Activated naive CD4-positive, alpha-beta T cell treated with anti-CD3 and anti-CD28 coated beads, Interleukin-2, amount 50 U/mL, for 16 hours (primary cell): ENCODE results near the gene KCNS1.
"Not testable (repeated sequence)": the region's sequence is repeated elsewhere in the genome, so short reads cannot be mapped to it uniquely, and the experiment has no call there.

Experiments used
- DNase-seq: peaks from one replicate; pipeline ENCODE4 v3.0.0-alpha.2; 2020

Gene KCNS1

GRCh38 chr20:45100563-45101245 is at the start of gene KCNS1:
Gene KCNS1, minus strand, starts transcription at chr20:45101127. Its CDS starts 1,891 bp downstream, at chr20:45099236.
- DNase-seq: no peak

DNA sequence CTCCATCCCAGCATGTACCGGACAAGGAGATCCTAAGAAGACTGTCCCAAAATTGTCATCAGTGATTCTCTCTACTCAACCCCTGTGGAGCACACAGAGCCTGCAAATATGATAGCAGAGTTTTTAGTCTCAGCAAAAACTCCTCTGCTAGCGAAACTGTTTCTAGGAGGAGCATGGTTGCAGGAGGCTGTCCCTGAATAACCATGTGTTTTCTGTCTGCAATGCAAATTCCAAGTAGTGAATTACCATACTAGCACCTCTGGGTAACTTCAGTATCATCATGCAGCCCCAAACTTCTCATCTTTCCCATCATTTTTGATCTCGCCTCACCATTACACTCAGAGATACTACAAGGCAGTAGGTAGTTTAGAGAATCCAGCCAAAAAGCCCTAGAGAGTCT is 48.1 kb upstream of the KCNS1 start:
- DNase-seq: no peak

DNA sequence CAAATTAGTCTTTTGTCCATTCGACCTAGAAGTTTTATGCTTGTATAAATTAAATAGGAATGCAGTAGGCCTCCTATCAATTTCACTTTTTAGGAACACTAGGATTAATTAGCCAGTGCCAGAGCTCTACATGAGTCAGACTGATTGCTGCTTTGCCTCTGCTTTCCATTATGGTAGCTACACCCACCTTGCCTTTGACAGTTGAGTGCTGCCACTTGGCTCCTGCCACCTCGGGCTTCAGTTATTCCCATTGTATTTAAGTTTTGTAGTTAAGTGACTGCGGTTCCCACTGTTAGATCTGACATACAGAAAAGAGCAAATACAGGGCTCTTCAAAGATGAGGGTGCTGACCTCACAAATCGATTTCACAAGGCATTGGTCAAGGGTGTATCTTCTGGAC is 39.9 kb upstream of the KCNS1 start:
- DNase-seq: no peak

DNA sequence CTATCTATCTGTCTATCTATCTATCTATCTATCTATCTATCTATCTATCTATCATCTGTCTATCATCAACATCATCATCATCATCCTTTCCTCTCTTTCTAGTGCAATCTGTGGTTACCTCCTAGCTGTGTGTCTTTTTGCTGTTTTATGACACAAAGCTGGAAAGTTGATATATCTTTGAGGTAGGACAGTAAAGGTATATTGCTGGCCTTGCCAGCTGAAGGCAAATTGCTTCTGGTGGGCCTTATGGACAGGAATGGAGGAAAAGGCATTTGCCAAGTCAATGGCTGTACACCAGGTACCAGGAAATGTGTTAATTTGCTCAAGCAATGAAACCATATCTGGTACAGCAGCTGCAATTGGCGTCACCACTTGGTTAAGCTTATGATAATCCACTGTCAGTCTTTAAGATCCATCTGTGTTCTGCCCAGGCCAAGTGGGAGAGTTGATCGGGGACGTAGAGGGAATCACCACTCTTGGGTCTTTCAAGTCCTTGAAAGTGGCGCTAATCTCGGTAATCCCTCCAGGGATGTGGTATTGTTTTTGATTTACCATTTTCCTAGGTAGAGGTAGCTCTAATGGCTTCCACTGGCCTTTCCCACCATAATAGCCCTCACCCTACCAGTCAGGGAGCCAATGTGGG is 38.9 kb upstream of the KCNS1 start:
- not testable (repeated sequence) for DNase-seq

DNA sequence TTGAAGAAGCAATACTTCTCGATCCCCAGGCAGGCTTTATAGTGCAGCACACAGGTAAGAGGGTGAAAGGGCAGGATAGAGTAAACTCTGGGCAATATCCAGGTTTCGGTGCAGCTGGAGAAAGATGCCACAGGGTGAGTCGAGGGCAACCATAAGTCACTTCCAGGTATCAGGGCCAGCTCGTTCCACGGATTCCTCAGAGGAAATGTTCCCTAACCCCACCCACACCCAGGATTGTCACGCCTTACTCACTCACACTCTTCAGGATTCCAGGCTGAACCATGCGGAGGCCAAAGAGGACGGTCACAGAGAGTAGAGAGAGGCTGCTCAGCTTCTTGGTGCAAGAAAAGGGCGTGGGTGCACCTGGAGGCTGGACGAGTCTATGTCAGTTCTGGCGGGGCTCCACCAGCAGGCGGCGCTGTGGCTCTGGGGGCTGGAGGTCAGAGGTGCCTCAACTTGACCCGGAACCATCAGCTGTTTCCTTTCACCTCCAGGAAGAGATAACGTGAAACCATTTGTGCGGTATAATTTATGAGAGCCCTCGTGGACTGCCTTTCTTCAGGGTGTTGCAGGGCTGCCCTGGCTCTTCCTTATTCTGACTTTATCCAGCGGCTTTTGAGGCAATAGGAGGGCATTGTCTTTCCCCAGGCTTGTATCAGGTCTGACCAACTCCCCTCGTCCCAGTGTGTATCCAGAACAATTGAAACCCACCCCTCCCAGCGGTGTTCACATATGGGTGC is 37.8 kb upstream of the KCNS1 start:
- peak; percentile 50 for DNase-seq

- DNase-seq: no peak
Observed at GRCh38 chr20:45136911-45137310, 36.0 kb upstream of the KCNS1 start.

DNA sequence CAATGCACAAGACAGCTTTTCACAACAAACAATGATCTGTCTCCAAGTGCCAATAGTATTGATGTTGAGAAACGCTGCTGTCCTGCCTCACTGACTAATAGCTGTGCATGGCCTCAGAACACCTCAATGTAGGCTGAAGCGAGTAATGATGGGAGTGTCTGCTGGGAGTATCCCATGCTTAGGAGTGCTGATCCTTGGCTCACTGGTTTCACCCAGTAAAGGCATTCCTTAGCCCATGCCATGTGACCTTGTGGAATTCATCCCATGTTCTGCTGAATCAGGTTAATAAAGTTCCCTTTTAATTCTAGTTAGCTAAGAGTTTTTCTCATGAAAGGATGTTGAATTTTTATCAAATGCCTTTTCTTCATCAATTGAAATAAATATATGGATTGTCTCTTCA is 27.2 kb upstream of the KCNS1 start:
- no peak for DNase-seq

DNA sequence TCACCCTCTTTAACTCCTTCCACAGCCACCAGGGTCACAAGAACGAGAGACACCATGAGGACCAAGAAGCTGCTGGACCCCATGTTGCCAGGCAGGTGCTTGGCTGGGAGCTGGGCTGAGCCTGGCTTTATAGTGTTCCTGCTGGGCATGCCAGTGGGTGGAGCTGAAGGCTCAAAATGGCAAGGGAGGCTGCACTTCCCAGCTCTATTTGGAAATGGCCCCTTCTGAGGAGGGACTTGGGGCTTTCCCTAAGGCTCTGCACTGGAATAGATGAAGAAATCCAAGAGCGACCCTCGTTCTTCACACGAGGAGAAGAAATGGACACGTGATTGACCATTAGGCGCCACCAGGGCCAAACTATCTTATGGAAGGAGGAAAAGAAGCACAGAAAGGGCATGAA is 23.4 kb upstream of the KCNS1 start, which contains the start of gene WFDC12:
Gene WFDC12, minus strand, starts transcription at position 101 of the 400 bp plus-strand sequence. Its CDS starts 18 bp downstream, at position 83.
- no peak for DNase-seq

DNA sequence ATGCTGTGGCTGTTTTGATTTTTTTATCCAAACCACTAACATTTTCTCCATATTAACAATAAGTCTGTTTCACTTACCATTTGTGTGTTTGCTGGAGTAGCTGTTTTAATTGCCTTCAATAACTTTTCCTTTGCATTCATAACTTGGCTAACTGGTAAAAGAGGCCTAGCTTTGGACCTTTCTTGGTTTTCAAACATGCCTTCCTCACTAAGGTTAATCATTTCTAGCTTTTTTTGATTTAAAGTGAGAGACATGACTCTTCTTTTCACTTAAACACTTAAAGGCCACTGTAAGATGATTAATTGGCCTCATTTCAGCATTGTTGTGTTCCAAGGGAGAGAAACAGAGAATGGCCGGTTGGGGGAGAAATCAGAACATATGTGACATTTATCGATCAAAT is 20.5 kb upstream of the KCNS1 start:
- no peak for DNase-seq

- no peak for DNase-seq
Observed at GRCh38 chr20:45119556-45120266, 18.8 kb upstream of the KCNS1 start.

DNA sequence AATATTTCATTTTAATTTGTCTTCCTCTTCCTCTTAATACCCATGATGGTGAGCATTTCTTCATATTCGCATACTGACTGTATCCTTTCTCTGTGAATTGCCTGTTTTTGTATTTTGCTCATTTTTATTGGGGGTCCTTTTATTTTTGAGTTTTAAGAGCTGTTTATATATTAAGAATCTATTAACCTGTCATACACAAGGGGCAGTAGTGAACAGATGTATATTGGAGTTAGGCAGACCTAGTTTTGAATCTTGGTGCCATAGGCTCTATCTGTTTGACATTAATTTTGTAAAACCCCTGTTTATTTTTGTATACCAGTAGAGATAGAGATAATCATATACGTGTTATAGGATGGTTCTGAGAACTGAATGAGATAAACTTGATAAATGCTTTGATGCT is 17.1 kb upstream of the KCNS1 start:
- no peak for DNase-seq

GRCh38 chr20:45117581-45117980 is 16.7 kb upstream of the KCNS1 start:
- no peak for DNase-seq

DNA sequence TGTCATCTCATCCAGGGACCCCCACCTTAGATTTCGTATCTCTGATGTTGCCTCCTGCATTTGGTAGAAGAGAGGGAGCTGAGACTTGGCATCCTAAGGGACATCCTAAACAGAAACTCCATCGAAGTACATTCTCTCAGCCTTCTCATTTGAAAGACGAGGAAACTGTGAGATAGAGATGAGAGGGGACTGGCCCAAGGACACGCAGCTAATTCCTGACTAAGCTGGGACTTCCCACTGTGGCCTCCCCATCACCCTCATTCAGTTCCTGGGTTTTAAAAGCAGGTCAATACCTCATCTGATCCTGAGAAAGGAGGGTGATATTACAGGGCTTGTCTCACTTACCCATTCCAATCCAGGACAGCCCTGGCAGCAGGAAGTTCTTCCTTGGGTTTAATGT is 14.9 kb upstream of the KCNS1 start:
- DNase-seq: no peak

- DNase-seq: no peak
Observed at GRCh38 chr20:45115386-45115774, 14.5 kb upstream of the KCNS1 start.

- DNase-seq: no peak
Observed at GRCh38 chr20:45114465-45115385, 13.8 kb upstream of the KCNS1 start, which contains the start of gene WFDC5. Gene WFDC5, minus strand, starts transcription at chr20:45115174. Its CDS starts 91 bp downstream, at chr20:45115083.

DNA sequence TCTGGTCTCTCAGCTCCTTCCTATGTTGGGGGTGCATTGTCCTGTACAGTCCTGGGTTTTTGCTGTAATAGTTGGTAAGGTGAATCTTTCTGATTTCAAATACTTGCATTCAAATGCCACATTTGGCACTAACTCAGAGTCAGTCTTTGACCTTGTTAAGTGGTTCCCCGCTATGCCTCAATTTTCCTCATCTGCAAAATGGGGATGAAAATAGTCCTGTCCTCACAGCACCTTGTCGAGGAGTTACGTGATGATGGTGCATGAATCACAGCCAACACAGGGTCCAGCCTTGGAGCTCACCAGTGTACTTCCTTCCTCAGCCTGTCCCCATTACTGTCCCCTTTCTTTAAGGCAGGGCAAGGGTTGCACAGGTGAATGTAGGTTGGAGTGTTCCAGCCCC is 12.9 kb upstream of the KCNS1 start:
- DNase-seq: no peak

GRCh38 chr20:45112754-45113153 is 11.8 kb upstream of the KCNS1 start:
- no peak for DNase-seq

GRCh38 chr20:45111799-45112471 is 11.0 kb upstream of the KCNS1 start:
- no peak for DNase-seq

GRCh38 chr20:45111285-45111684 is 10.4 kb upstream of the KCNS1 start:
- DNase-seq: no peak

- DNase-seq: no peak
Observed at GRCh38 chr20:45110301-45110700, 9.4 kb upstream of the KCNS1 start.

DNA sequence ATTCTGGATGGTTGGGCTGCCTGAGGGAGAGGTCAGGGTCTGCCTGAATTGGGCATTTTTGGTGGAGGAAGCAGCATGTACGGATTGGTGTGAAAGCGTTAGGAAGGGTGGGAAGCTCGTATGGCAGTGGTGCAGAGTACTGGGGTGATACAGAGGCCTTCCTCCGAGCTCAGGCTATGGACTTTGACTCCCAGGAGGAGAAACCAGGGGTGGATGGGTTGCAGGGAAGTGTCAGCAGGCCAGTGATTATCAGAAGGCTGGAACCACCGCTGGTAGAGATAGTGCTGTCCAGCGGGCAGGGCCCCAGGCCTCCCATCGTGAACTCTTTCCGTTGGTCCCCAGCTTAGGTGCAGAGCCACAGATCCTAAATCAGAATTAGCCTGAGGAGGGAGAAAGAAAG is 8.7 kb upstream of the KCNS1 start:
- DNase-seq: no peak

DNA sequence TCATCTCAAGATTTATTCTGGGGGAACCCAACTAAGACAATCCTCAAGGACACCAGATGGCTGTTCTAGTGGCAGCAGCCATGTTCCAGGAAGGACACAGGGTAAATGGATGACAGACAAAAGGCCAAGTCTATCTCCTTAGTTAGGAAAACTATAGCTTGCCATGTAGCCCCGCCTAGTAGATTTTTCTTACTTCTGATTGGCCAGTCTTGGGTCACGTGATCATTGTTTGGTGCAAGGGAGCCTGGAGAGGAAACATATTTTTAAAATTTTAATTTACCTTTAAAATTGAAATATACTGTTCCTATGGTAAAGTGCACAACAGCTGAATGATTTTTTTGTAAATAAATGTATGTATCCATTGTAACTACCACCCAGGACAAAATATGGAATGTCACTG is 4.4 kb upstream of the KCNS1 start:
- DNase-seq: no peak
